Calu3 (cell line): ENCODE data around the gene SETMAR. TPM values are rescaled to one million over a fixed set of nuclear protein-coding genes. Genes with fewer than 3 reads are reported as not detected.

Experiments
- BruUV-seq: library from RNA; stranded (reverse); fragments of 400-500 nt; replicated peaks from 2 replicates; lab custom pipeline; 2021; lab: Mats Ljungman, UMichigan
- CTCF ChIA-PET: fragments of 300-600 bp; sonication (Branson Sonifier 250); formaldehyde crosslinking; loops from one replicate; lab custom pipeline; 2022; ENCODE audit warnings: antibody characterized with exemption; lab: Charles Lee
- DNase-seq: peaks from one replicate; pipeline ENCODE4 v3.0.0; 2022
- H3K27ac Mint-ChIP-seq: one replicate; pipeline ENCODE4 v1.8.0; 2022; ENCODE audit warnings: mixed read lengths; ENCODE audit not compliant: unreplicated experiment
- H3K27me3 Mint-ChIP-seq: one replicate; pipeline ENCODE4 v1.8.0; 2022; ENCODE audit warnings: mixed read lengths; ENCODE audit not compliant: unreplicated experiment
- H3K36me3 Mint-ChIP-seq: one replicate; pipeline ENCODE4 v1.8.0; 2022; ENCODE audit warnings: mild to moderate bottlenecking, moderate library complexity, mixed read lengths; ENCODE audit not compliant: insufficient read depth, unreplicated experiment
- H3K4me1 Mint-ChIP-seq: one replicate; pipeline ENCODE4 v1.8.0; 2022; ENCODE audit warnings: mild to moderate bottlenecking, low read depth, mixed read lengths; ENCODE audit not compliant: unreplicated experiment
- H3K4me3 Mint-ChIP-seq: one replicate; pipeline ENCODE4 v1.8.0; 2022; ENCODE audit warnings: mild to moderate bottlenecking, low read depth, moderate library complexity, mixed read lengths; ENCODE audit not compliant: unreplicated experiment
- H3K9me3 Mint-ChIP-seq: one replicate; pipeline ENCODE4 v1.8.0; 2022; ENCODE audit warnings: low read depth, mixed read lengths; ENCODE audit not compliant: unreplicated experiment
- intact Hi-C: fragments of 100-400 bp; cut with micrococcal nuclease; formaldehyde crosslinking; loops from one replicate; pipeline ENCODE4 v1.10.0; 2022; ENCODE audit not compliant: unreplicated experiment
- total RNA-seq: library from RNA; stranded (reverse); gene quantifications from 2 replicates; pipeline ENCODE4 v1.2.3, GENCODE V29; 2022
- TF ChIP-seq, protein P1 (sequence below): fragments of 200-600 bp; IDR thresholded peaks from one replicate; pipeline ENCODE4 v1.8.0; 2022; ENCODE audit warnings: antibody characterized with exemption; ENCODE audit not compliant: unreplicated experiment

SETMAR gene
- total RNA-seq, 1 experiment from 2014 or later, result 7.8 TPM

DNA sequence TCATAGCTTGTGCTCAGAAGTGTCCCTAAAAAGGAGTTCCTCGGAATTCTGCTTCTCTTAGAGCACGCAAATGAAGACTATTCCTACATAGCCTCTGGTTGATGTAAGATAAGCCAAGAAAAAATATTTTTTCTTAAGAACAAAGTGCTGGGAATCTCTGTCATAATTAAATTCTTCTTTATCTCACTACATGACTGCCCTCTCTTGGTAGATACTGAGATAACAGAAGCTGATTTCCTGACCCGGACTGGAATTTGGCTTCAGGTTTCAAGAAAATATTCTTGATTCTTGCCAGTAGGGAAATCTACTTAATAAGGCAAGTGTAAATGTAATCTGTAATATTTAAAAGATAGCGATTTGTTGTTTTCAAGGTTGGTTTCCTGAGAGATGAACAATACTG is 31.3 kb upstream of the SETMAR start:
- H3K9me3 Mint-ChIP-seq, result no peaks in the 10 kb centered on the region
- CTCF ChIA-PET, result interaction anchor here (0.6 to 2.0 kb wide), 4 partner anchors 13 to 1075 kb away, joined by 3 to 19 read pairs (median 4); no protein-coding TSS in a partner anchor
- intact Hi-C loops, result loop anchor here (1.0 to 10.0 kb wide), 4 partner anchors 277 to 1072 kb away; no protein-coding TSS in a partner anchor
- BruUV-seq, result no TSS peak
- no peak overlapping the region for H3K27ac Mint-ChIP-seq
- TF ChIP-seq, protein P1, sequence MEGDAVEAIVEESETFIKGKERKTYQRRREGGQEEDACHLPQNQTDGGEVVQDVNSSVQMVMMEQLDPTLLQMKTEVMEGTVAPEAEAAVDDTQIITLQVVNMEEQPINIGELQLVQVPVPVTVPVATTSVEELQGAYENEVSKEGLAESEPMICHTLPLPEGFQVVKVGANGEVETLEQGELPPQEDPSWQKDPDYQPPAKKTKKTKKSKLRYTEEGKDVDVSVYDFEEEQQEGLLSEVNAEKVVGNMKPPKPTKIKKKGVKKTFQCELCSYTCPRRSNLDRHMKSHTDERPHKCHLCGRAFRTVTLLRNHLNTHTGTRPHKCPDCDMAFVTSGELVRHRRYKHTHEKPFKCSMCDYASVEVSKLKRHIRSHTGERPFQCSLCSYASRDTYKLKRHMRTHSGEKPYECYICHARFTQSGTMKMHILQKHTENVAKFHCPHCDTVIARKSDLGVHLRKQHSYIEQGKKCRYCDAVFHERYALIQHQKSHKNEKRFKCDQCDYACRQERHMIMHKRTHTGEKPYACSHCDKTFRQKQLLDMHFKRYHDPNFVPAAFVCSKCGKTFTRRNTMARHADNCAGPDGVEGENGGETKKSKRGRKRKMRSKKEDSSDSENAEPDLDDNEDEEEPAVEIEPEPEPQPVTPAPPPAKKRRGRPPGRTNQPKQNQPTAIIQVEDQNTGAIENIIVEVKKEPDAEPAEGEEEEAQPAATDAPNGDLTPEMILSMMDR, result no peak
- DNase-seq, result peak; percentile 6
- H3K27me3 Mint-ChIP-seq, result peaks cover 14% of the 10 kb centered on the region
- no peak overlapping the region for H3K4me3 Mint-ChIP-seq
- H3K36me3 Mint-ChIP-seq, result no peaks in the 10 kb centered on the region
- H3K4me1 Mint-ChIP-seq, result no peaks in the 10 kb centered on the region

DNA sequence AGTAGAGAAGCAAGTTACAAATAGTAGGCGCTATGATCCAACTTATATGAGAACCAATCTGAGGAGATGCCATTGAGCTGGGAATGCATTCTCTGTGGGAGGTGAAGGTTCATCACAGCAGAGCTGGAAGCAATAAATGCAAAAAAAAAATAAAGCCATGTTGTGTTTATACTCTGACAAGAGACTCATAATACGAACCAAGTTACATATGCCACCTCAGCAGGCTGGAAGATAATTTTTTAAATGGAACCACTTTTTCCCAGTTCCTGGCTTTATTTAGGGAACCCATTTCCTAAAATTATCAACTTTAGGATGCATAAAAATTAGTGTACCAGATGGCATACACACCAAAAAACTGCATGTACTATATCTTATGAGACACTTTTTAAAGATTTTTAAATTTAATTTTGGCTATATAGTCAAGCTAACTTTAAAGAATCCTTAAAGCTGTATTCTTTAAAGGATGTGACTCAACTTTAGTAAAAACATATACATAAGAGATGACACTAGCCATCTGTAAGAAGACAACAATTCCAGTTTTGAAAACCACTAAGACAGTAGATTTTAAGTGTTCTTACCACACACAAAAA is 23.6 kb upstream of the SETMAR start:
- TF ChIP-seq, protein P1, result no peak
- CTCF ChIA-PET, result no interaction called here
- no TSS peak for BruUV-seq
- no peaks in the 10 kb centered on the region for H3K4me1 Mint-ChIP-seq
- peaks cover 25% of the 10 kb centered on the region for H3K27me3 Mint-ChIP-seq
- intact Hi-C loops, result loop anchor here (10.0 kb wide), 2 partner anchors 285 to 575 kb away; no protein-coding TSS in a partner anchor
- DNase-seq, result no peak
- H3K4me3 Mint-ChIP-seq, result no peak overlapping the region
- no peaks in the 10 kb centered on the region for H3K36me3 Mint-ChIP-seq
- H3K27ac Mint-ChIP-seq, result no peak overlapping the region
- H3K9me3 Mint-ChIP-seq, result no peaks in the 10 kb centered on the region

DNA sequence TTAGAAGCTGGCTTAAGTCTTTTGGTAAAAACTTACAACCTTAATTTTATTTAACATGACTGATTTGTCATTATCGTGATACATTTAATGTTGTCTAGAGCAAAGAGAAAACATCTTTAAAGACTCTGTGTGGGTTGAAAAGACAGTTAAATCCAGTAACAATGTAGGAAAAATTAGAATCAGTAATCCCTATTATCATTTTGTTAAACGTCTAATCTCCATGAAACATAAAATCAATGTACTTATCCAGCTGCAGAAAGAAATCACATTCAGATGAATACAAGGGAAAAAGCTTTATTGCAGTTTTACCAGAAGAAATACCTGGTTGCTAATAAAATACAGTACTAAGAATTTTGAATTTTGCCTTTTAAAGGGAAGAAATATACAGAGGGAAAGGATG is 21.2 kb upstream of the SETMAR start:
- CTCF ChIA-PET, result no interaction called here
- no TSS peak for BruUV-seq

DNA sequence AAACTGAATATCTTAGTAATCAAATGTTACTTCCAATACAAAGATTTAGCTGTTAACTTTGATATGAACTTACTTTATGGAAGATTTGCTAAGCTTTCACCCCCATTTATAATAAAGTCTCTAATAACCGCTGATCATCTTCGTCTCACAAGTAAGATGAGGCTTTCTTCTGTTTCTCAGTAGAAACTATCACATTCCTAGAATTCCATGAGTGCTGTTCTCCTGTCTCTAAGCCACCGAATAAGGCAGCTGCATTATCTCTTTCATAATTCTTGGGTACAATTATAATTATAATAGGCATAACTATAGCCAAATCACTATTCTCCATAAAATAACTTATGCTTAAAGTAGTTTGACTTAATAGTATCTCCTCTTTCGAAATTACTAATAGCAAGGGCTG is 18.3 kb upstream of the SETMAR start:
- Mint-ChIP-seq H3K36me3 (no peaks in the 10 kb centered on the region), H3K4me3 (no peak overlapping the region), H3K27me3 (peaks cover 13% of the 10 kb centered on the region), H3K9me3 (no peaks in the 10 kb centered on the region), H3K27ac (no peak overlapping the region), H3K4me1 (no peaks in the 10 kb centered on the region)
- DNase-seq, result no peak
- TF ChIP-seq, protein P1, result no peak
- intact Hi-C loops, result no loop called here
- BruUV-seq, result no TSS peak
- CTCF ChIA-PET, result interaction anchor here (1.4 kb wide), 1 partner anchor 13 kb away, joined by 3 read pairs; no protein-coding TSS in a partner anchor

More for the DNA sequence above, 21.2 kb upstream of the SETMAR start:
- Mint-ChIP-seq H3K27ac (no peak overlapping the region), H3K4me1 (no peaks in the 10 kb centered on the region), H3K4me3 (no peak overlapping the region), H3K9me3 (no peaks in the 10 kb centered on the region), H3K27me3 (peaks cover 10% of the 10 kb centered on the region), H3K36me3 (no peaks in the 10 kb centered on the region)
- intact Hi-C loops, result no loop called here
- DNase-seq, result no peak
- TF ChIP-seq, protein P1, result no peak
